Hepatocyte (in vitro differentiated cells): ENCODE results near the gene FFAR3. TPM values are rescaled to one million over a fixed set of nuclear protein-coding genes. Genes with fewer than 3 reads are reported as not detected.

Experiments used
- DNase-seq: peaks from one replicate; pipeline ENCODE4 v3.0.0-alpha.2; 2016; ENCODE audit warnings: low spot score
- H2AFZ ChIP-seq: fragments of 200-600 bp; sonication (generic); 2 replicates; pipeline ENCODE4 v1.6.0; 2016; ENCODE audit warnings: antibody characterized with exemption, mild to moderate bottlenecking
- H3K27ac ChIP-seq: fragments of 200-600 bp; sonication (generic); 2 replicates; pipeline ENCODE4 v1.5.1; 2016; ENCODE audit warnings: mild to moderate bottlenecking
- H3K27me3 ChIP-seq: fragments of 200-600 bp; sonication (generic); 2 replicates; pipeline ENCODE4 v1.6.1; 2016
- H3K36me3 ChIP-seq: fragments of 200-600 bp; sonication (generic); replicated peaks from 2 replicates; pipeline ENCODE4 v1.5.1; 2016; ENCODE audit warnings: low read depth; ENCODE audit not compliant: insufficient read depth
- H3K4me1 ChIP-seq: fragments of 200-600 bp; sonication (generic); 2 replicates; pipeline ENCODE4 v1.5.1; 2016; ENCODE audit warnings: mild to moderate bottlenecking, moderate library complexity; ENCODE audit not compliant: insufficient read depth
- H3K4me2 ChIP-seq: fragments of 200-600 bp; sonication (generic); 2 replicates; pipeline ENCODE4 v1.6.0; 2016
- H3K4me3 ChIP-seq: fragments of 200-600 bp; sonication (generic); 2 replicates; pipeline ENCODE4 v1.5.1; 2016; ENCODE audit warnings: mild to moderate bottlenecking
- H3K79me2 ChIP-seq: fragments of 200-600 bp; sonication (generic); 2 replicates; pipeline ENCODE4 v1.6.0; 2017; ENCODE audit warnings: mild to moderate bottlenecking
- H3K9me2 ChIP-seq: fragments of 200-600 bp; sonication (generic); replicated peaks from 2 replicates; pipeline ENCODE4 v1.6.0; 2017; ENCODE audit warnings: mild to moderate bottlenecking; ENCODE audit not compliant: insufficient read depth
- H3K9me3 ChIP-seq: fragments of 200-600 bp; sonication (generic); 2 replicates; pipeline ENCODE4 v1.5.1; 2016; ENCODE audit warnings: low read depth, mild to moderate bottlenecking
- H4K20me1 ChIP-seq: fragments of 200-600 bp; sonication (generic); 2 replicates; pipeline ENCODE4 v1.6.0; 2016; ENCODE audit warnings: mild to moderate bottlenecking; ENCODE audit not compliant: insufficient read depth, poor library complexity, severe bottlenecking
- EZH2 ChIP-seq: fragments of 200-600 bp; sonication (generic); IDR thresholded peaks from 2 replicates; pipeline ENCODE4 v1.6.1; 2016; ENCODE audit warnings: antibody characterized with exemption, mild to moderate bottlenecking, borderline replicate concordance
- EZH2phosphoT487 ChIP-seq: fragments of 200-600 bp; sonication (generic); IDR thresholded peaks from one replicate; pipeline ENCODE4 v1.6.1; 2018; ENCODE audit warnings: antibody characterized with exemption, mild to moderate bottlenecking, low read depth, moderate library complexity; ENCODE audit not compliant: unreplicated experiment, severe bottlenecking
- WGBS: methylation state at CpG from one replicate; pipeline ENCODE4 v1.1.6; 2016; ENCODE audit warnings: low lambda C conversion rate; ENCODE audit errors: missing lambda C conversion rate; 5-methylcytosine and 5-hydroxymethylcytosine counted together
- polyA plus RNA-seq: library from polyadenylated mRNA; unstranded; fragments of >200 nt; fragmentation: Nextera tagmentation; extraction: Ambion mirVana; gene quantifications from 2 replicates; pipeline ENCODE4 v1.2.1, GENCODE V29; 2016
- total RNA-seq: library from RNA; depleted of rRNA; stranded (reverse); fragments of >200 nt; gene quantifications from 2 replicates; pipeline ENCODE4 v1.2.3, GENCODE V29; 2014
- TF ChIP-seq, protein P1 (sequence below): fragments of 200-600 bp; sonication (generic); IDR thresholded peaks from 2 replicates; pipeline ENCODE4 v1.5.1; 2016; ENCODE audit warnings: antibody characterized with exemption, mild to moderate bottlenecking; ENCODE audit not compliant: poor library complexity

FFAR3 gene
- total and polyA plus RNA-seq, 2 experiments from 2014 or later = 0.80 TPM; not detected in 1

DNA sequence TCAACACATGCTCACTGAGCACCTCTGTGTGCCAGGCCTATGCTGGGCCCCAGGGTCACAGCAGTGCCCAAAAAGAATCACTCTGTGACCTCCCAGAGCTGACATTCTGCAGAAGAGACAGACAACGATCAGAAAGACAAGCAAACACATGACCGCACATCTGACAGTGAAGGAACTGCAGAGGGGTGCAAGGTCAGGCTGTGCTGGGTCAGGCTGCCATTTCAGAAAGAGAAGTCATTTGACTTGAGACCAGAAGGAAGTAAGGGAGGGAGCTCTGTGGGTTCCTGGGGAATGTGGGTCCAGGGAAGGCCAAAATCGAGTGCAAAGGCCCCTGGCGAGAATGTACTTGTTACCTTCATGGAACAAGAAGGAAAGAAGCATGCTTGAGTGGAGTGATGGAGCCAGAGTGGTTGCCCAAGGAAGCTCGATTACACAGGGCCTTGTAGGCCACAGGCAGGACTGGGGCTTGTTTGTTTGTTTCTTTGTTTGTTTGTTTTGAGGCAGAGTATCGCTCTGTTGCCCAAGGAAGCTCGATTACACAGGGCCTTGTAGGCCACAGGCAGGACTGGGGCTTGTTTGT lies 40.7 kb upstream of the FFAR3 start:
- whole genome bisulfite sequencing = 86% methylated on average over 7 of the region's 7 CpGs
- Histone ChIP-seq H3K79me2 (no peaks in the 10 kb centered on the region), H2AFZ (no peak overlapping the region), H3K4me3 (no peak overlapping the region), H3K27ac (peak overlapping the region; percentile 48), H3K36me3 (no peaks in the 10 kb centered on the region), H4K20me1 (no peaks in the 10 kb centered on the region), H3K27me3 (no peaks in the 10 kb centered on the region), H3K4me2 (no peak overlapping the region), H3K4me1 (peaks cover 6% of the 10 kb centered on the region), H3K9me3 (no peaks in the 10 kb centered on the region), H3K9me2 (no peaks in the 10 kb centered on the region)
- no peak for DNase-seq
- TF ChIP-seq EZH2phosphoT487 (no peak), EZH2 (no peak)
- TF ChIP-seq, protein P1, sequence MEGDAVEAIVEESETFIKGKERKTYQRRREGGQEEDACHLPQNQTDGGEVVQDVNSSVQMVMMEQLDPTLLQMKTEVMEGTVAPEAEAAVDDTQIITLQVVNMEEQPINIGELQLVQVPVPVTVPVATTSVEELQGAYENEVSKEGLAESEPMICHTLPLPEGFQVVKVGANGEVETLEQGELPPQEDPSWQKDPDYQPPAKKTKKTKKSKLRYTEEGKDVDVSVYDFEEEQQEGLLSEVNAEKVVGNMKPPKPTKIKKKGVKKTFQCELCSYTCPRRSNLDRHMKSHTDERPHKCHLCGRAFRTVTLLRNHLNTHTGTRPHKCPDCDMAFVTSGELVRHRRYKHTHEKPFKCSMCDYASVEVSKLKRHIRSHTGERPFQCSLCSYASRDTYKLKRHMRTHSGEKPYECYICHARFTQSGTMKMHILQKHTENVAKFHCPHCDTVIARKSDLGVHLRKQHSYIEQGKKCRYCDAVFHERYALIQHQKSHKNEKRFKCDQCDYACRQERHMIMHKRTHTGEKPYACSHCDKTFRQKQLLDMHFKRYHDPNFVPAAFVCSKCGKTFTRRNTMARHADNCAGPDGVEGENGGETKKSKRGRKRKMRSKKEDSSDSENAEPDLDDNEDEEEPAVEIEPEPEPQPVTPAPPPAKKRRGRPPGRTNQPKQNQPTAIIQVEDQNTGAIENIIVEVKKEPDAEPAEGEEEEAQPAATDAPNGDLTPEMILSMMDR = no peak

DNA sequence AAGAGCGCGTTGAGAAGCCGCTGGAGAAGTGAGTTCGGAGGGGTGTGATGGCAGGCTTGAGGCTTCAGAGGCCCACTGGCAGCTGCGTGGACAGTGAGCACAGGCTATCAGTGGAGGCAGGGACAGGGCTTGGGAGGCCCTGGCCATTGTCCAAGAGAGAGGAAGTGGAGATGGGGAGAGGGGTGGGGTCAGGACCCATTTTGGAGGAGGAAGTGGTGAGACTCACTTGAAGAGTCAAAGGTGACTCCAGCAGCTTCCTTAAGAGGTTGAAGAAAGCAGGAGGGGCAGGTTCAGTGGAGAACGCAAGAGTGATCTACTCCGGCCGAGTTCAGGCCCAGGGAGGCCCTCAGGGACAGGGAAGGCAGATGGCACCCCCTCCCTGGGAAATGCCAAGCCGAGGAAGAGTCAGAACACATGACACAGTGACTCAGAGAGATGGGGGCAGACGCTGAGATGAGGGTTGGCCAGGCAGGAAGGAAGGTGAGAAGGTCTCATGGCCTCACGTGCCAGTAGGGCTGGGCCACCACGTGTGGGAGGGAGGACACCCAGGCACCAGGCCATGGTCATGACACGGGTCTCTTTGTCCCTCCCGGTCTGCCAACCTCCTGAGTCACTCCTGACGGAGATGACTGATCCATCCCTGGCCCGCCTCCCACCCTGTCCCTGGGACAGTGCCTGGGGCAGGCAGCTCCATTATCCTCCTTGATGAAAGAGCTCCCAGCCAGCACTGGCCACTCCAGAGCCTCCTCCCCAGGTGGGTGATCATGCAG lies 39.4 kb upstream of the FFAR3 start:
- no peaks in the 10 kb centered on the region for H3K27me3 ChIP-seq
- H3K9me3 ChIP-seq = no peaks in the 10 kb centered on the region
- no peak overlapping the region for H2AFZ ChIP-seq
- H3K36me3 ChIP-seq = no peaks in the 10 kb centered on the region
- DNase-seq = no peak
- H3K4me2 ChIP-seq = no peak overlapping the region
- H3K9me2 ChIP-seq = no peaks in the 10 kb centered on the region
- peaks cover 6% of the 10 kb centered on the region for H3K4me1 ChIP-seq
- no peaks in the 10 kb centered on the region for H4K20me1 ChIP-seq
- H3K4me3 ChIP-seq = no peak overlapping the region
- H3K27ac ChIP-seq = no peak overlapping the region
- WGBS = 73% methylated on average over 16 of the region's 16 CpGs
- no peaks in the 10 kb centered on the region for H3K79me2 ChIP-seq
- TF ChIP-seq, protein P1 = no peak
- TF ChIP-seq EZH2phosphoT487 (no peak), EZH2 (no peak)

DNA sequence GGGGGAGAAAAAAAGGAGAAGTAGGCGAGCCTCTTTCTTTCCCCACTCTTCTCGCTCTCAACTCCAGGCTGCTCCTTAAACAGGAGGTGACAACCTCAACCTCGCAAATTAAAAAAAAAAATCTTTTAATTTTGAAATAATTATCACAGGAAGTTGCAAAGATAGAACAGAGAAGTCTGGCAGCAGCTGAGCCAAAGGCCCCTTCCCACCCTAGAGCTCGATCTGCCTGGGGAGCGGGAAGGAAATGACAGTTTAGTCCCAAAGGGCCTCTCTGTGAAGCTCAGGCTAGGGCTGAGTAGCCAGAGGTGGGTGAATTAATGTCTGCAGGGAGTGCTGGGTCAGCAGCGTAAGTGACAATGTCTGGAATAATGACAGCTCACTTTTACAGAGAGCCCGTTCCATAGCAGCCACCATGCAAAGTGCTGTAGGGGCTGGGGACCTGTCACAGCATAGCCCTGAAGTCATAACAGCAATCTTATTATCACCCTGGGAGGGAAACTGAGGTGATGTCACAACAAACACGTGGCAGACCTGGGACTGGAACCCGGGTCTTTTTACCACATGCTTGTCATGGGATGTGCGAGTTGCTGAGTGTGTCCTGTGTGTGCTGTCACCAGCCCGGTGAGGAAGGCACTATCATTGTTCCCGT lies 38.1 kb upstream of the FFAR3 start:
- H3K36me3 ChIP-seq = no peaks in the 10 kb centered on the region
- TF ChIP-seq EZH2 = no peak
- TF ChIP-seq EZH2phosphoT487 = no peak
- TF ChIP-seq, protein P1 = no peak
- peaks cover 6% of the 10 kb centered on the region for H3K4me1 ChIP-seq
- H3K9me3 ChIP-seq = no peaks in the 10 kb centered on the region
- H2AFZ ChIP-seq = no peak overlapping the region
- H3K9me2 ChIP-seq = no peaks in the 10 kb centered on the region
- no peak overlapping the region for H3K4me3 ChIP-seq
- no peak overlapping the region for H3K27ac ChIP-seq
- no peaks in the 10 kb centered on the region for H3K27me3 ChIP-seq
- H3K79me2 ChIP-seq = no peaks in the 10 kb centered on the region
- 84% methylated on average over 12 of the region's 12 CpGs for WGBS
- H3K4me2 ChIP-seq = no peak overlapping the region
- DNase-seq = no peak
- H4K20me1 ChIP-seq = no peaks in the 10 kb centered on the region
